Activated naive CD8-positive, alpha-beta T cell (primary cell): ENCODE data around the gene ADRA2C.

Experiments
- H3K27ac Mint-ChIP-seq: one replicate; pipeline ENCODE4 v1.8.0; 2021; ENCODE audit warnings: mixed read lengths
- H3K27me3 Mint-ChIP-seq: one replicate; pipeline ENCODE4 v1.8.0; 2021; ENCODE audit warnings: mixed read lengths
- H3K36me3 Mint-ChIP-seq: one replicate; pipeline ENCODE4 v1.8.0; 2021; ENCODE audit warnings: mixed read lengths
- H3K4me1 Mint-ChIP-seq: one replicate; pipeline ENCODE4 v1.8.0; 2021; ENCODE audit warnings: low read depth, mixed read lengths
- H3K4me3 Mint-ChIP-seq: one replicate; pipeline ENCODE4 v1.8.0; 2021; ENCODE audit warnings: mild to moderate bottlenecking, mixed read lengths
- H3K9me3 Mint-ChIP-seq: one replicate; pipeline ENCODE4 v1.8.0; 2021; ENCODE audit warnings: low read depth, mixed read lengths

Gene ADRA2C

GRCh38 chr4:3766036-3766784 is at the start of gene ADRA2C:
ADRA2C (plus strand) TSS chr4:3766385; CDS start chr4:3766607, 222 bp downstream.
- Mint-ChIP-seq H3K4me1 (peaks cover 4% of the 10 kb centered on the region), H3K27me3 (peaks cover 5% of the 10 kb centered on the region), H3K27ac (no peak within 1 kb of the TSS), H3K9me3 (no peaks in the 10 kb centered on the region), H3K4me3 (peak within 1 kb of the TSS; percentile 52), H3K36me3 (no peaks in the 10 kb centered on the region)

GRCh38 chr4:3716631-3717235 is 49.5 kb upstream of the ADRA2C start:
- Mint-ChIP-seq H3K27me3 (peaks cover 13% of the 10 kb centered on the region), H3K36me3 (no peaks in the 10 kb centered on the region), H3K4me1 (no peaks in the 10 kb centered on the region), H3K4me3 (no peak overlapping the region), H3K27ac (no peak overlapping the region), H3K9me3 (no peaks in the 10 kb centered on the region)

- Mint-ChIP-seq H3K4me1 (no peaks in the 10 kb centered on the region), H3K4me3 (no peak overlapping the region), H3K36me3 (no peaks in the 10 kb centered on the region), H3K27ac (no peak overlapping the region), H3K27me3 (peaks cover 14% of the 10 kb centered on the region), H3K9me3 (no peaks in the 10 kb centered on the region)
Observed at GRCh38 chr4:3717241-3717640, 48.9 kb upstream of the ADRA2C start.

- Mint-ChIP-seq H3K4me3 (no peak overlapping the region), H3K36me3 (no peaks in the 10 kb centered on the region), H3K27ac (no peak overlapping the region), H3K9me3 (no peaks in the 10 kb centered on the region), H3K27me3 (peaks cover 14% of the 10 kb centered on the region), H3K4me1 (no peaks in the 10 kb centered on the region)
Observed at GRCh38 chr4:3718462-3718861, 47.7 kb upstream of the ADRA2C start.

- Mint-ChIP-seq H3K4me1 (peaks cover under 1% of the 10 kb centered on the region), H3K27ac (no peak overlapping the region), H3K27me3 (peaks cover 14% of the 10 kb centered on the region), H3K4me3 (no peak overlapping the region), H3K36me3 (no peaks in the 10 kb centered on the region), H3K9me3 (no peaks in the 10 kb centered on the region)
Observed at GRCh38 chr4:3719191-3719590, 47.0 kb upstream of the ADRA2C start.

- no peak overlapping the region for H3K4me3 Mint-ChIP-seq
- H3K4me1 Mint-ChIP-seq, result peaks cover 2% of the 10 kb centered on the region
- peaks cover 19% of the 10 kb centered on the region for H3K27me3 Mint-ChIP-seq
- H3K36me3 Mint-ChIP-seq, result no peaks in the 10 kb centered on the region
- H3K9me3 Mint-ChIP-seq, result no peaks in the 10 kb centered on the region
- H3K27ac Mint-ChIP-seq, result no peak overlapping the region
Observed at GRCh38 chr4:3719836-3720235, 46.3 kb upstream of the ADRA2C start.

GRCh38 chr4:3720466-3720865 is 45.7 kb upstream of the ADRA2C start:
- H3K4me1 Mint-ChIP-seq, result peaks cover 2% of the 10 kb centered on the region
- H3K36me3 Mint-ChIP-seq, result no peaks in the 10 kb centered on the region
- peaks cover 19% of the 10 kb centered on the region for H3K27me3 Mint-ChIP-seq
- no peaks in the 10 kb centered on the region for H3K9me3 Mint-ChIP-seq
- H3K4me3 Mint-ChIP-seq, result no peak overlapping the region
- H3K27ac Mint-ChIP-seq, result no peak overlapping the region

- no peaks in the 10 kb centered on the region for H3K36me3 Mint-ChIP-seq
- H3K27me3 Mint-ChIP-seq, result peaks cover 19% of the 10 kb centered on the region
- peaks cover 2% of the 10 kb centered on the region for H3K4me1 Mint-ChIP-seq
- no peak overlapping the region for H3K4me3 Mint-ChIP-seq
- no peaks in the 10 kb centered on the region for H3K9me3 Mint-ChIP-seq
- no peak overlapping the region for H3K27ac Mint-ChIP-seq
Observed at GRCh38 chr4:3721186-3721585, 45.0 kb upstream of the ADRA2C start.

GRCh38 chr4:3721627-3722026 is 44.6 kb upstream of the ADRA2C start:
- peaks cover 19% of the 10 kb centered on the region for H3K27me3 Mint-ChIP-seq
- no peak overlapping the region for H3K27ac Mint-ChIP-seq
- no peaks in the 10 kb centered on the region for H3K36me3 Mint-ChIP-seq
- no peak overlapping the region for H3K4me3 Mint-ChIP-seq
- H3K9me3 Mint-ChIP-seq, result no peaks in the 10 kb centered on the region
- H3K4me1 Mint-ChIP-seq, result peaks cover 2% of the 10 kb centered on the region

- H3K27ac Mint-ChIP-seq, result no peak overlapping the region
- H3K4me3 Mint-ChIP-seq, result no peak overlapping the region
- H3K27me3 Mint-ChIP-seq, result peaks cover 19% of the 10 kb centered on the region
- H3K9me3 Mint-ChIP-seq, result no peaks in the 10 kb centered on the region
- H3K36me3 Mint-ChIP-seq, result no peaks in the 10 kb centered on the region
- H3K4me1 Mint-ChIP-seq, result peaks cover 2% of the 10 kb centered on the region
Observed at GRCh38 chr4:3722446-3723231, 43.5 kb upstream of the ADRA2C start.

- Mint-ChIP-seq H3K4me1 (peaks cover 2% of the 10 kb centered on the region), H3K27ac (no peak overlapping the region), H3K4me3 (no peak overlapping the region), H3K27me3 (peaks cover 16% of the 10 kb centered on the region), H3K36me3 (no peaks in the 10 kb centered on the region), H3K9me3 (no peaks in the 10 kb centered on the region)
Observed at GRCh38 chr4:3723232-3723642, 42.9 kb upstream of the ADRA2C start.

GRCh38 chr4:3724319-3725231 is 41.6 kb upstream of the ADRA2C start:
- H3K4me3 Mint-ChIP-seq, result no peak overlapping the region
- H3K9me3 Mint-ChIP-seq, result no peaks in the 10 kb centered on the region
- no peak overlapping the region for H3K27ac Mint-ChIP-seq
- H3K36me3 Mint-ChIP-seq, result no peaks in the 10 kb centered on the region
- H3K4me1 Mint-ChIP-seq, result peaks cover 2% of the 10 kb centered on the region
- H3K27me3 Mint-ChIP-seq, result peaks cover 14% of the 10 kb centered on the region

GRCh38 chr4:3725936-3726870 is 40.0 kb upstream of the ADRA2C start:
- Mint-ChIP-seq H3K27ac (no peak overlapping the region), H3K4me3 (no peak overlapping the region), H3K4me1 (peaks cover 2% of the 10 kb centered on the region), H3K9me3 (no peaks in the 10 kb centered on the region), H3K27me3 (peaks cover 11% of the 10 kb centered on the region), H3K36me3 (no peaks in the 10 kb centered on the region)
